IMR-90 (cell line): Measurements from ENCODE around the gene EML6. TPM values are rescaled to one million over a fixed set of nuclear protein-coding genes. Genes with fewer than 3 reads are reported as not detected.

Experiments
- ATAC-seq: fragments of 200-7000 bp; cut with Tn5 transposase; 2 replicates; pipeline ENCODE4 v1.9.1; 2020; ENCODE audit warnings: low read depth, mild to moderate bottlenecking, moderate library complexity
- BruUV-seq: library from RNA; stranded (reverse); fragments of 400-500 nt; replicated peaks from 2 replicates; lab custom pipeline; 2021; lab: Mats Ljungman, UMichigan
- CTCF ChIA-PET: fragments of 300-600 bp; formaldehyde crosslinking; extraction: SDS; loops from one replicate; lab custom pipeline; 2021; ENCODE audit warnings: antibody characterized with exemption; lab: Yijun Ruan, JAX
- POLR2A ChIA-PET: fragments of 300-600 bp; sonication (Branson Sonifier 250); formaldehyde crosslinking; loops from one replicate; lab custom pipeline; 2022; ENCODE audit warnings: antibody characterized with exemption; ENCODE audit not compliant: unreplicated experiment; lab: Charles Lee
- DNase-seq: peaks from one replicate; pipeline ENCODE4 v3.0.0; 2013
- H2AFZ ChIP-seq: replicated peaks from 2 replicates; pipeline ENCODE3; 2013; ENCODE audit warnings: low read length, mild to moderate bottlenecking; ENCODE audit not compliant: poor library complexity
- H2AK5ac ChIP-seq: 2 replicates; pipeline ENCODE4 v1.6.1; 2013; ENCODE audit warnings: low read depth, low read length, inconsistent platforms
- H2AK9ac ChIP-seq: replicated peaks from 2 replicates; pipeline ENCODE3; 2013; ENCODE audit warnings: mild to moderate bottlenecking, low read depth, low read length, moderate library complexity; ENCODE audit not compliant: poor library complexity
- H2BK120ac ChIP-seq: 2 replicates; pipeline ENCODE4 v1.6.1; 2013; ENCODE audit warnings: low read depth, low read length, inconsistent platforms
- H2BK15ac ChIP-seq: 3 replicates; pipeline ENCODE4 v1.6.1; 2013; ENCODE audit warnings: low read depth, low read length, inconsistent platforms
- H2BK20ac ChIP-seq: 2 replicates; pipeline ENCODE4 v1.6.1; 2013; ENCODE audit warnings: low read depth, mild to moderate bottlenecking, inconsistent platforms, low read length, moderate library complexity
- H2BK5ac ChIP-seq: 2 replicates; pipeline ENCODE4 v1.6.1; 2013; ENCODE audit warnings: mild to moderate bottlenecking, low read depth, low read length, inconsistent platforms; ENCODE audit not compliant: poor library complexity, severe bottlenecking
- H3K14ac ChIP-seq: replicated peaks from 2 replicates; pipeline ENCODE4 v1.6.1; 2013; ENCODE audit warnings: low read depth, low read length, inconsistent platforms
- H3K18ac ChIP-seq: 2 replicates; pipeline ENCODE4 v1.6.1; 2013; ENCODE audit warnings: low read depth, low read length, control low read depth
- H3K23ac ChIP-seq: 2 replicates; pipeline ENCODE4 v1.6.1; 2013; ENCODE audit warnings: low read depth, low read length, inconsistent platforms
- H3K27ac ChIP-seq: 2 replicates; pipeline ENCODE4 v1.5.1; 2013; ENCODE audit warnings: mild to moderate bottlenecking, control low read depth, low read length; ENCODE audit not compliant: insufficient read depth
- H3K27me3 ChIP-seq: 2 replicates; pipeline ENCODE4 v1.6.1; 2013; ENCODE audit warnings: low read length; ENCODE audit not compliant: control insufficient read depth, insufficient read depth
- H3K36me3 ChIP-seq: 2 replicates; pipeline ENCODE4 v1.6.1; 2013; ENCODE audit warnings: low read length, mixed read lengths; ENCODE audit not compliant: control insufficient read depth, insufficient read depth
- H3K4ac ChIP-seq: 2 replicates; pipeline ENCODE4 v1.6.1; 2013; ENCODE audit warnings: low read depth, low read length, inconsistent platforms
- H3K4me1 ChIP-seq: 2 replicates; pipeline ENCODE4 v1.6.1; 2013; ENCODE audit warnings: low read length, mixed read lengths; ENCODE audit not compliant: control insufficient read depth, insufficient read depth
- H3K4me2 ChIP-seq: 2 replicates; pipeline ENCODE4 v1.6.1; 2013; ENCODE audit warnings: low read depth, mild to moderate bottlenecking, control low read depth, low read length, moderate library complexity
- H3K4me3 ChIP-seq: 2 replicates; pipeline ENCODE4 v1.5.1; 2013; ENCODE audit warnings: low read depth, mild to moderate bottlenecking, control low read depth, low read length, moderate library complexity; ENCODE audit not compliant: insufficient read depth
- H3K56ac ChIP-seq: 2 replicates; pipeline ENCODE4 v1.6.1; 2013; ENCODE audit warnings: low read length, inconsistent platforms; ENCODE audit not compliant: insufficient read depth; ENCODE audit errors: extremely low read depth
- H3K79me1 ChIP-seq, 2 experiments: 2 replicates each; pipeline ENCODE4 v1.6.1; 2013; ENCODE audit warnings: low read length in 2 of 2, inconsistent platforms in 1 of 2, low read depth in 1 of 2
- H3K9ac ChIP-seq: 2 replicates; pipeline ENCODE4 v1.6.1; 2013; ENCODE audit warnings: low read depth, low read length, control low read depth
- H3K9me1 ChIP-seq: 2 replicates; pipeline ENCODE4 v1.6.1; 2013; ENCODE audit warnings: low read length, inconsistent platforms; ENCODE audit not compliant: insufficient read depth
- H3K9me3 ChIP-seq: 2 replicates; pipeline ENCODE4 v1.6.1; 2013; ENCODE audit warnings: low read length; ENCODE audit not compliant: control insufficient read depth, insufficient read depth
- H4K20me1 ChIP-seq: 2 replicates; pipeline ENCODE4 v1.6.1; 2013; ENCODE audit warnings: low read length, inconsistent platforms; ENCODE audit not compliant: insufficient read depth
- H4K5ac ChIP-seq: 2 replicates; pipeline ENCODE4 v1.6.1; 2013; ENCODE audit warnings: mild to moderate bottlenecking, low read depth, low read length, control low read depth
- H4K8ac ChIP-seq, 2 experiments: 2 replicates each; pipeline ENCODE4 v1.6.1; 2013; ENCODE audit warnings: low read depth in 2 of 2, low read length in 2 of 2, control low read depth in 1 of 2, inconsistent platforms in 1 of 2
- H4K91ac ChIP-seq: 2 replicates; pipeline ENCODE4 v1.6.1; 2013; ENCODE audit warnings: low read depth, low read length, inconsistent platforms; ENCODE audit not compliant: insufficient read depth
- BHLHE40 ChIP-seq: fragments of 150-350 bp; IDR thresholded peaks from 2 replicates; pipeline ENCODE4 v1.6.1; 2016; ENCODE audit warnings: mild to moderate bottlenecking, low read depth, low read length
- CEBPB ChIP-seq: IDR thresholded peaks from 2 replicates; pipeline ENCODE4 v1.6.1; 2012; ENCODE audit warnings: low read depth, low read length, improper control_type of control experiment
- CHD1 ChIP-seq: IDR thresholded peaks from 2 replicates; pipeline ENCODE4 v1.6.1; 2012; ENCODE audit warnings: low read depth, low read length, improper control_type of control experiment
- CTCF ChIP-seq: conservative IDR thresholded peaks from 2 replicates; pipeline ENCODE4 v1.5.1; 2012; ENCODE audit warnings: mild to moderate bottlenecking, low read depth, low read length, improper control_type of control experiment
- ELK1 ChIP-seq: fragments of 150-350 bp; IDR thresholded peaks from 2 replicates; pipeline ENCODE4 v1.6.1; 2016; ENCODE audit warnings: low read depth, mild to moderate bottlenecking, low read length, moderate library complexity, borderline replicate concordance
- FOS ChIP-seq: fragments of 150-350 bp; IDR thresholded peaks from 2 replicates; pipeline ENCODE4 v1.6.1; 2016; ENCODE audit warnings: low read depth, low read length
- MAFK ChIP-seq: IDR thresholded peaks from 2 replicates; pipeline ENCODE4 v1.6.1; 2012; ENCODE audit warnings: low read depth, low read length, improper control_type of control experiment
- MAZ ChIP-seq: IDR thresholded peaks from 2 replicates; pipeline ENCODE4 v1.6.1; 2012; ENCODE audit warnings: low read depth, mild to moderate bottlenecking, low read length, improper control_type of control experiment, moderate library complexity, borderline replicate concordance
- MXI1 ChIP-seq: IDR thresholded peaks from 2 replicates; pipeline ENCODE4 v1.6.1; 2012; ENCODE audit warnings: low read depth, mild to moderate bottlenecking, low read length, moderate library complexity, borderline replicate concordance
- NFE2L2 ChIP-seq: fragments of 150-350 bp; IDR thresholded peaks from 2 replicates; pipeline ENCODE4 v1.6.1; 2016; ENCODE audit warnings: low read depth, mild to moderate bottlenecking, low read length
- POLR2A ChIP-seq: IDR thresholded peaks from 2 replicates; pipeline ENCODE4 v1.6.1; 2012; ENCODE audit warnings: mild to moderate bottlenecking, low read depth, low read length
- RAD21 ChIP-seq: IDR thresholded peaks from 2 replicates; pipeline ENCODE4 v1.6.1; 2012; ENCODE audit warnings: low read length, improper control_type of control experiment
- RCOR1 ChIP-seq: IDR thresholded peaks from 2 replicates; pipeline ENCODE4 v1.6.1; 2012; ENCODE audit warnings: mild to moderate bottlenecking, low read length, improper control_type of control experiment; ENCODE audit not compliant: insufficient replicate concordance
- RFX5 ChIP-seq: IDR thresholded peaks from 2 replicates; pipeline ENCODE4 v1.8.0; 2012; ENCODE audit warnings: low read depth, mild to moderate bottlenecking, low read length, moderate library complexity
- SMC3 ChIP-seq: fragments of 150-350 bp; IDR thresholded peaks from 2 replicates; pipeline ENCODE4 v1.6.1; 2016; ENCODE audit warnings: low read depth, mild to moderate bottlenecking, antibody characterized with exemption, low read length, moderate library complexity
- USF2 ChIP-seq: fragments of 150-350 bp; IDR thresholded peaks from 2 replicates; pipeline ENCODE4 v1.6.1; 2017; ENCODE audit warnings: mild to moderate bottlenecking, antibody characterized with exemption, low read length, low read depth
- WGBS, 2 experiments: methylation state at CpG; one replicate each; pipeline versions ENCODE4 v1.1.5 to v1.1.7; 2013; ENCODE audit warnings: missing lambda C conversion rate in 2 of 2; ENCODE audit not compliant: insufficient read length in 1 of 2; ENCODE audit errors: extremely low coverage in 2 of 2; 5-methylcytosine and 5-hydroxymethylcytosine counted together
- dilution Hi-C: fragments of 300-500 bp; cut with HindIII; formaldehyde crosslinking; loops from one replicate; pipeline ENCODE4 v1.14.3; 2018; ENCODE audit warnings: low sequenced_read_pairs; ENCODE audit not compliant: unreplicated experiment
- in situ Hi-C: fragments of 300-500 bp; cut with MboI; formaldehyde crosslinking; loops from 3 replicates; pipeline ENCODE4 v1.14.3; 2019; ENCODE audit warnings: low sequenced_read_pairs, inconsistent platforms, mixed read lengths
- intact Hi-C: fragments of 100-400 bp; cut with micrococcal nuclease; formaldehyde crosslinking; loops from 2 replicates; pipeline ENCODE4 v1.10.0; 2022
- polyA plus RNA-seq, 3 experiments: library from polyadenylated mRNA; depleted of rRNA; stranded (reverse); fragments of >200 nt; gene quantifications; 2 replicates each; pipeline ENCODE4 v1.2.3, GENCODE V29; 2012; ENCODE audit warnings: low replicate concordance in 1 of 3
- total RNA-seq: library from RNA; depleted of rRNA; stranded (reverse); fragments of >200 nt; gene quantifications from 2 replicates; pipeline ENCODE4 v1.2.3, GENCODE V29; 2012

Gene EML6
- total and polyA plus RNA-seq, 2 of the 4 experiments (the other 2 are of a cell fraction): 0.18 to 0.19 TPM

- no peak overlapping the region for H3K9ac ChIP-seq
- no peak overlapping the region for H2BK120ac ChIP-seq
- H4K20me1 ChIP-seq: no peaks in the 10 kb centered on the region
- no peak overlapping the region for H2AFZ ChIP-seq
- CTCF ChIA-PET: no interaction called here
- dilution Hi-C loops: no loop called here
- intact Hi-C loops: no loop called here
- no peaks in the 10 kb centered on the region for H3K9me3 ChIP-seq
- H3K4ac ChIP-seq: no peak overlapping the region
- POLR2A ChIA-PET: interaction anchor here (0.6 kb wide), 1 partner anchor 257 kb away, joined by 5 read pairs; no protein-coding TSS in a partner anchor
- ATAC-seq (no peak), DNase-seq (no peak)
- H3K4me3 ChIP-seq: no peak overlapping the region
- H4K91ac ChIP-seq: no peak overlapping the region
- no peak overlapping the region for H3K14ac ChIP-seq
- no peaks in the 10 kb centered on the region for H3K9me1 ChIP-seq
- no peak overlapping the region for H4K5ac ChIP-seq
- no CpG with 5 or more reads among the region's 2 CpGs for WGBS, 2 experiments
- no peak overlapping the region for H3K27ac ChIP-seq
- H3K27me3 ChIP-seq: peaks cover 2% of the 10 kb centered on the region; the same call in 1 of the 2 replicates
- no TSS peak for BruUV-seq
- no peak overlapping the region for H2BK15ac ChIP-seq
- H2BK5ac ChIP-seq: no peak overlapping the region
- H2AK5ac ChIP-seq: no peak overlapping the region
- no peak overlapping the region for H3K4me2 ChIP-seq
- no peak overlapping the region for H2BK20ac ChIP-seq
- no peaks in the 10 kb centered on the region for H3K36me3 ChIP-seq
- in situ Hi-C loops: no loop called here
- H3K23ac ChIP-seq: no peak overlapping the region
- H3K4me1 ChIP-seq: no peaks in the 10 kb centered on the region
- no peak overlapping the region for H3K18ac ChIP-seq
- H3K79me1 ChIP-seq: no peaks in the 10 kb centered on the region
- no peak overlapping the region for H4K8ac ChIP-seq
- TF ChIP-seq RFX5 (no peak), CHD1 (no peak), RAD21 (no peak), USF2 (no peak), BHLHE40 (no peak), NFE2L2 (no peak), POLR2A (no peak), SMC3 (no peak), MXI1 (no peak), RCOR1 (no peak), ELK1 (no peak), MAZ (no peak), CEBPB (no peak), FOS (no peak), MAFK (no peak), CTCF (no peak)
- H3K56ac ChIP-seq: no peak overlapping the region
- no peak overlapping the region for H2AK9ac ChIP-seq
These were observed 39.9 kb upstream of the EML6 start for GRCh38 chr2:54683596-54683995.
